WTC11 (cell line): ENCODE measurements around the gene SLC30A2. TPM values are rescaled to one million over a fixed set of nuclear protein-coding genes. Genes with fewer than 3 reads are reported as not detected.

Experiments used
- ATAC-seq: fragments of 200-7000 bp; cut with Tn5 transposase; 2 replicates; pipeline ENCODE4 v1.10.0; 2021; ENCODE audit warnings: mild to moderate bottlenecking, moderate library complexity
- CTCF ChIA-PET: fragments of 300-600 bp; sonication (Branson Sonifier 250); formaldehyde crosslinking; loops from one replicate; lab custom pipeline; 2021; ENCODE audit warnings: antibody characterized with exemption; lab: Charles Lee
- POLR2A ChIA-PET: fragments of 350-600 bp; sonication (Branson Sonifier 250); formaldehyde crosslinking; loops from one replicate; lab custom pipeline; 2021; ENCODE audit warnings: antibody characterized with exemption; lab: Charles Lee
- DNase-seq: peaks from one replicate; pipeline ENCODE4 v3.0.0; 2021; ENCODE audit warnings: low spot score
- H3K27ac Mint-ChIP-seq: 2 replicates; pipeline ENCODE4 v1.8.0; 2021; ENCODE audit warnings: mixed read lengths
- H3K27me3 Mint-ChIP-seq: 2 replicates; pipeline ENCODE4 v1.8.0; 2021; ENCODE audit warnings: low read depth, mild to moderate bottlenecking, moderate library complexity, mixed read lengths
- H3K36me3 Mint-ChIP-seq: 2 replicates; pipeline ENCODE4 v1.8.0; 2021; ENCODE audit warnings: mixed read lengths
- H3K4me1 Mint-ChIP-seq: 2 replicates; pipeline ENCODE4 v1.8.0; 2022; ENCODE audit warnings: mixed read lengths
- H3K4me3 Mint-ChIP-seq: 2 replicates; pipeline ENCODE4 v1.8.0; 2021; ENCODE audit warnings: mild to moderate bottlenecking, moderate library complexity, mixed read lengths
- H3K9me3 Mint-ChIP-seq: 2 replicates; pipeline ENCODE4 v1.8.0; 2021; ENCODE audit warnings: mixed read lengths
- ARID4B ChIP-seq: sonication (generic); formaldehyde crosslinking; IDR thresholded peaks from 2 replicates; pipeline ENCODE4 v1.8.0; 2023; ENCODE audit warnings: missing genetic modification reagents, mild to moderate bottlenecking, borderline replicate concordance
- ATF1 ChIP-seq: sonication (generic); formaldehyde crosslinking; IDR thresholded peaks from 2 replicates; pipeline ENCODE4 v1.8.1; 2023; ENCODE audit warnings: mild to moderate bottlenecking, moderate library complexity, missing genetic modification reagents
- HMGA2 ChIP-seq: fragments of 250-450 bp; sonication (Bioruptor Pico); IDR thresholded peaks from 2 replicates; pipeline ENCODE4 v1.4.0; 2021; ENCODE audit warnings: mild to moderate bottlenecking, moderate library complexity
- IRF2 ChIP-seq: sonication (generic); formaldehyde crosslinking; IDR thresholded peaks from 2 replicates; pipeline ENCODE4 v1.8.0; 2022; ENCODE audit warnings: low read depth, missing genetic modification reagents, borderline replicate concordance
- JAZF1 ChIP-seq: fragments of 250-450 bp; sonication (Bioruptor Pico); IDR thresholded peaks from 2 replicates; pipeline ENCODE4 v1.9.0; 2021; ENCODE audit warnings: moderate library complexity, mild to moderate bottlenecking, inconsistent platforms
- KAT7 ChIP-seq: sonication (generic); formaldehyde crosslinking; IDR thresholded peaks from 2 replicates; pipeline ENCODE4 v1.8.1; 2023; ENCODE audit warnings: missing genetic modification reagents, mild to moderate bottlenecking, borderline replicate concordance
- MXD4 ChIP-seq: fragments of 250-450 bp; sonication (Bioruptor Pico); IDR thresholded peaks from 2 replicates; pipeline ENCODE4 v1.8.0; 2021; ENCODE audit warnings: mild to moderate bottlenecking, moderate library complexity, borderline replicate concordance
- NFE2L1 ChIP-seq: sonication (generic); formaldehyde crosslinking; IDR thresholded peaks from 2 replicates; pipeline ENCODE4 v1.8.1; 2023; ENCODE audit warnings: missing genetic modification reagents
- NR1H2 ChIP-seq: sonication (generic); formaldehyde crosslinking; IDR thresholded peaks from 2 replicates; pipeline ENCODE4 v1.9.0; 2021; ENCODE audit warnings: mild to moderate bottlenecking, moderate library complexity, missing genetic modification reagents
- NR3C1 ChIP-seq: sonication (generic); formaldehyde crosslinking; conservative IDR thresholded peaks from 2 replicates; pipeline ENCODE4 v1.8.1; 2023; ENCODE audit warnings: low read depth, mild to moderate bottlenecking, missing genetic modification reagents
- PRDM15 ChIP-seq: sonication (generic); formaldehyde crosslinking; IDR thresholded peaks from 2 replicates; pipeline ENCODE4 v1.8.0; 2022; ENCODE audit warnings: missing genetic modification reagents
- PRRX2 ChIP-seq: fragments of 250-450 bp; sonication (Bioruptor Pico); IDR thresholded peaks from 2 replicates; pipeline ENCODE4 v1.8.0; 2021; ENCODE audit warnings: mild to moderate bottlenecking
- SMAD3 ChIP-seq: sonication (generic); formaldehyde crosslinking; IDR thresholded peaks from 2 replicates; pipeline ENCODE4 v1.8.0; 2022; ENCODE audit warnings: missing genetic modification reagents, mild to moderate bottlenecking, borderline replicate concordance
- SMAD4 ChIP-seq: sonication (generic); formaldehyde crosslinking; IDR thresholded peaks from 2 replicates; pipeline ENCODE4 v1.8.0; 2022; ENCODE audit warnings: mild to moderate bottlenecking, missing genetic modification reagents
- TEAD1 ChIP-seq: sonication (generic); formaldehyde crosslinking; IDR thresholded peaks from 2 replicates; pipeline ENCODE4 v1.8.0; 2022; ENCODE audit warnings: mild to moderate bottlenecking, missing genetic modification reagents
- ZNF121 ChIP-seq: sonication (generic); formaldehyde crosslinking; IDR thresholded peaks from 2 replicates; pipeline ENCODE4 v1.8.0; 2023; ENCODE audit warnings: missing genetic modification reagents
- ZNF263 ChIP-seq: sonication (generic); formaldehyde crosslinking; IDR thresholded peaks from 2 replicates; pipeline ENCODE4 v1.8.1; 2022; ENCODE audit warnings: low read depth, mild to moderate bottlenecking, moderate library complexity, missing genetic modification reagents
- ZNF281 ChIP-seq: sonication (generic); formaldehyde crosslinking; IDR thresholded peaks from 2 replicates; pipeline ENCODE4 v1.8.0; 2023; ENCODE audit warnings: mild to moderate bottlenecking, missing genetic modification reagents
- total RNA-seq: library from RNA; stranded (reverse); gene quantifications from 3 replicates; pipeline ENCODE4 v1.2.3, GENCODE V29; 2021
- TF ChIP-seq, protein P1 (sequence below): fragments of 250-450 bp; sonication (Bioruptor Pico); IDR thresholded peaks from 2 replicates; pipeline ENCODE4 v1.9.0; 2021; ENCODE audit warnings: mild to moderate bottlenecking
- TF ChIP-seq, protein P2 (sequence below): fragments of 250-450 bp; sonication (Bioruptor Pico); IDR thresholded peaks from 2 replicates; pipeline ENCODE4 v2.1.2; 2022; ENCODE audit warnings: mild to moderate bottlenecking, moderate library complexity

Gene SLC30A2
- total RNA-seq, 1 experiment from 2014 or later: 0.15 TPM

DNA sequence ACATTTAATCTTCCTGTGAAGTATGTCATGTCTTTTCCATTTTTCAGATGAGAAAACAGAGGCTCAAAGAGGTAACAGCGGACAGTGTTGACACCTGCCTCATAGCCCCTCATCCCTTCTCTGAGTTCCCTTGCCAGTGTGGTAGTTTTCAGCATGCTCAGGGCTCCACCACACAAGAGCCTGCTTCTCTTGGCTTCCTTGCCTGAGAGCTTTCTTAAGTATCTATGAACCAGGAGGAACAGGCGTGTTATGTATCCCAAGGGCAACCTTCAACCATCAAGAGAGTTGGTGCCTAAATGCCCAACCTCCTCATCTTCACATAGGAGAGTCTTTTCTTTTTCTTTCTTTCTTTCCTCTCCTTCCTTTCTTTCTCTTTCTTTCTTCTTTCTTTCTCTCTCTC lies 42.2 kb downstream of the SLC30A2 start:
- Mint-ChIP-seq H3K4me3 (no peak overlapping the region), H3K27ac (no peak overlapping the region), H3K27me3 (no peaks in the 10 kb centered on the region; the same call in 1 of the 2 replicates), H3K4me1 (peaks cover 11% of the 10 kb centered on the region), H3K36me3 (no peaks in the 10 kb centered on the region), H3K9me3 (no peaks in the 10 kb centered on the region)
- CTCF ChIA-PET: interaction anchor here (1.0 to 3.1 kb wide), 7 partner anchors 14 to 193 kb away, joined by 4 to 23 read pairs (median 8); partner anchors contain the start of gene EXTL1
- no peak for ATAC-seq
- no peak for DNase-seq
- TF ChIP-seq SMAD4 (CRISPR knock-in tag) (no peak), TEAD1 (CRISPR knock-in tag) (no peak), KAT7 (CRISPR knock-in tag) (no peak), ATF1 (CRISPR knock-in tag) (no peak), MXD4 (CRISPR knock-in tag) (no peak), JAZF1 (CRISPR knock-in tag) (no peak), NFE2L1 (CRISPR knock-in tag) (no peak), ZNF263 (CRISPR knock-in tag) (no peak), PRRX2 (CRISPR knock-in tag) (no peak), ZNF121 (CRISPR knock-in tag) (no peak), IRF2 (CRISPR knock-in tag) (no peak), NR3C1 (CRISPR knock-in tag) (no peak), PRDM15 (CRISPR knock-in tag) (no peak), ZNF281 (CRISPR knock-in tag) (no peak), SMAD3 (CRISPR knock-in tag) (no peak), HMGA2 (no peak), ARID4B (CRISPR knock-in tag) (no peak), NR1H2 (CRISPR knock-in tag) (no peak)
- TF ChIP-seq, protein P1, sequence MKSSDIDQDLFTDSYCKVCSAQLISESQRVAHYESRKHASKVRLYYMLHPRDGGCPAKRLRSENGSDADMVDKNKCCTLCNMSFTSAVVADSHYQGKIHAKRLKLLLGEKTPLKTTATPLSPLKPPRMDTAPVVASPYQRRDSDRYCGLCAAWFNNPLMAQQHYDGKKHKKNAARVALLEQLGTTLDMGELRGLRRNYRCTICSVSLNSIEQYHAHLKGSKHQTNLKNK (CRISPR knock-in tag): no peak
- TF ChIP-seq, protein P2, sequence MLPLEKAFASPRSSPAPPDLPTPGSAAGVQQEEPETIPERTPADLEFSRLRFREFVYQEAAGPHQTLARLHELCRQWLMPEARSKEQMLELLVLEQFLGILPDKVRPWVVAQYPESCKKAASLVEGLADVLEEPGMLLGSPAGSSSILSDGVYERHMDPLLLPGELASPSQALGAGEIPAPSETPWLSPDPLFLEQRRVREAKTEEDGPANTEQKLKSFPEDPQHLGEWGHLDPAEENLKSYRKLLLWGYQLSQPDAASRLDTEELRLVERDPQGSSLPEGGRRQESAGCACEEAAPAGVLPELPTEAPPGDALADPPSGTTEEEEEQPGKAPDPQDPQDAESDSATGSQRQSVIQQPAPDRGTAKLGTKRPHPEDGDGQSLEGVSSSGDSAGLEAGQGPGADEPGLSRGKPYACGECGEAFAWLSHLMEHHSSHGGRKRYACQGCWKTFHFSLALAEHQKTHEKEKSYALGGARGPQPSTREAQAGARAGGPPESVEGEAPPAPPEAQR (CRISPR knock-in tag): no peak
- POLR2A ChIA-PET: no interaction called here
